GM06990 (cell line): ENCODE results near the gene PRR5L.

Experiments used
- DNase-seq: peaks from one replicate; pipeline ENCODE4 v3.0.0-alpha.2; 2011; ENCODE audit not compliant: insufficient read length; ENCODE audit errors: extremely low read depth
- H3K27me3 ChIP-seq: replicated peaks from 2 replicates; pipeline ENCODE4 v1.6.0; 2011; ENCODE audit warnings: low read length; ENCODE audit not compliant: control insufficient read depth, insufficient read depth
- H3K36me3 ChIP-seq: 2 replicates; pipeline ENCODE4 v1.5.1; 2011; ENCODE audit warnings: low read length; ENCODE audit not compliant: control insufficient read depth, insufficient read depth
- H3K4me3 ChIP-seq: replicated peaks from 2 replicates; pipeline ENCODE4 v1.5.1; 2011; ENCODE audit warnings: low read depth, mild to moderate bottlenecking, control low read depth, low read length
- TF ChIP-seq, protein P1 (sequence below): IDR thresholded peaks from 2 replicates; pipeline ENCODE4 v1.5.1; 2011; ENCODE audit warnings: low read length, control low read depth, mild to moderate bottlenecking, inconsistent platforms; ENCODE audit not compliant: insufficient read depth, poor library complexity, severe bottlenecking

Gene PRR5L

DNA sequence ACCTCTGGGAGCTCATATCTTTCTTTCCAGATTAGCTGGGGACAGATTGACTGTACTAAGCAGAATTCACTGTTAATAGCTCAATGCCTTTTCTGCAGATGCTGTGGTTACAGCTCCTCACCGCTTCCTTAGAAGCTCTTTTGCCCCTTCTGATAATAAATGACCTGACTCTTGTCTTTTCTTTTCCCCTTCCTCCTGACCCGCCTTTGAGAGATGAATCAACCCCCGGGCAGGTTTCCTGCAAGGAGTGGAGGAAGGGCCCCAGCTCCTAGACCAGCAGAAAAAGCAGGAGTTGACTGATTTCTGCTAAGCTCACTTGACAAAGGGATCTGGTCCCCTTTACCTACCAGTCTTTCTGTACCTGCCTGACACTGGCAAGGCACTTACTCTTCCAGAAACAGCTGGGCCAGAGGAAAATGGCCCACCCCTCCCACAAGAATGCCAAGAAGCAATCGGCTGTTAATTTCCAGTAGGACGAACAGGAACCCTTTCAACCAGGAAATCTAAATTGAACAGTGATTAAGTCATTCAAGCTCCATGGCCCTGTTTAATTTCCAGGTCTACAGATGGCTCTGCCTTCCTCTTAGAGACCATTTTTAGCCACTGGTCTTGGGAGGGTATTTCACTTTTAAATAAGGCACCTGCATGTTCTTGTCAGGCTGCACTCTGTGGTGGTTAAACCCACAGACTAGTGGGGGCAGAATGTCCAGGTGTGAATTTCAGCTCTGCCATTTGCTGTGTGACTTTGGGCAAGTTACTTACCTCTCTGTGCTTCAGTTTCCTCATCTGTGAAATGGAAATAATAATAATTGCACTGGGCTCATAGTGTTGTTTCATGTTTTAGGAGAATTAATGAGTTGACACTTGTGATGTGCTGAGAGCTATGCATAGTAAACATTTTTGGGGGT is 67.5 kb downstream of the PRR5L start:
- Histone ChIP-seq H3K27me3 (no peaks in the 10 kb centered on the region), H3K4me3 (no peak overlapping the region), H3K36me3 (no peaks in the 10 kb centered on the region)
- no peak for DNase-seq
- TF ChIP-seq, protein P1, sequence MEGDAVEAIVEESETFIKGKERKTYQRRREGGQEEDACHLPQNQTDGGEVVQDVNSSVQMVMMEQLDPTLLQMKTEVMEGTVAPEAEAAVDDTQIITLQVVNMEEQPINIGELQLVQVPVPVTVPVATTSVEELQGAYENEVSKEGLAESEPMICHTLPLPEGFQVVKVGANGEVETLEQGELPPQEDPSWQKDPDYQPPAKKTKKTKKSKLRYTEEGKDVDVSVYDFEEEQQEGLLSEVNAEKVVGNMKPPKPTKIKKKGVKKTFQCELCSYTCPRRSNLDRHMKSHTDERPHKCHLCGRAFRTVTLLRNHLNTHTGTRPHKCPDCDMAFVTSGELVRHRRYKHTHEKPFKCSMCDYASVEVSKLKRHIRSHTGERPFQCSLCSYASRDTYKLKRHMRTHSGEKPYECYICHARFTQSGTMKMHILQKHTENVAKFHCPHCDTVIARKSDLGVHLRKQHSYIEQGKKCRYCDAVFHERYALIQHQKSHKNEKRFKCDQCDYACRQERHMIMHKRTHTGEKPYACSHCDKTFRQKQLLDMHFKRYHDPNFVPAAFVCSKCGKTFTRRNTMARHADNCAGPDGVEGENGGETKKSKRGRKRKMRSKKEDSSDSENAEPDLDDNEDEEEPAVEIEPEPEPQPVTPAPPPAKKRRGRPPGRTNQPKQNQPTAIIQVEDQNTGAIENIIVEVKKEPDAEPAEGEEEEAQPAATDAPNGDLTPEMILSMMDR = no peak

- TF ChIP-seq, protein P1 = no peak
- no peaks in the 10 kb centered on the region for H3K36me3 ChIP-seq
- DNase-seq = no peak
- H3K4me3 ChIP-seq = no peak overlapping the region
- no peaks in the 10 kb centered on the region for H3K27me3 ChIP-seq
Measured at GRCh38 chr11:36364551-36365325, 68.7 kb downstream of the PRR5L start.

- no peak for DNase-seq
- TF ChIP-seq, protein P1 = no peak
- H3K36me3 ChIP-seq = no peaks in the 10 kb centered on the region
- H3K27me3 ChIP-seq = peaks cover 2% of the 10 kb centered on the region
- H3K4me3 ChIP-seq = no peak overlapping the region
Measured at GRCh38 chr11:36365907-36366306, 69.8 kb downstream of the PRR5L start.

DNA sequence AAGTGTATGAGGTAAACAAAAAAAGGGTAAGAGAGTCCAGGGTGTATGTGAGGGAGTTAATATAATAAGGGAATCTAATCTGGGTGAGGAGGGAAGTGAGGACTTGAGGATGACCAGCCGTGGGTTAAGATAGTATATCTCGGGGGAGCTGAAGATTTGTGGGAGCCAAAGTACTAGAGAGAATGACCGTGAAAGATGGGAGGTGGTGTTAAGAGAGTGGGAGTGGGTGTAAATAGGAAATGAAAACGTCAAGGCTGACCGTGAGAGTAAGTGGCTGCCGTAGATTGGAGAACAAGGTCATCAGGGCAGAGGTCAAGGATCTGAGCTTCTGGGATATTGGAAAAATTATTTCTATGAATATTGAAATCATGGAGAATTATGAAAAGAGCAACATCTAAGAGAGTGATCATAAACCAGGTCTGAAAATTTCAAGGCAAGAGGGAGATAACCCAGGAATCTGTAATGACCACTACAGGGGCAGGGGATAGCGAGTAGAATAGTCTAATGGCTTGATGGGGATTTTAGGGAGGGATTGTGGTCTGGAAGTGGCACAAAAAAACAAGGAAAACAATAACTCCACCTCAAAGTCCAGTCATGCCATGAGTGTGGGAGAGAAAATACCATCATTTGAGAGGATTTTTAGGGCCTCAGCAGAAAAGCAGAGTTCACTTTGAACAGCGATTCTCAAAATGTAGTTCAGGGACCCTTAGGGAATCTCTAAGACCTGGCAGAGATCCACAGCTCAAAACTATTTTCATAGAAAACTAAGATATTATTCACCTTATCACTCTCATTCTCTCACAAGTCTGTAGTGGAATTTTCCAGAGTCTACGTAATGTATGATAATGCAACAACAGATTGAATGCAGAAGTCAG is 72.0 kb downstream of the PRR5L start:
- peaks cover 2% of the 10 kb centered on the region for H3K27me3 ChIP-seq
- no peak for DNase-seq
- TF ChIP-seq, protein P1 = no peak
- no peaks in the 10 kb centered on the region for H3K36me3 ChIP-seq
- H3K4me3 ChIP-seq = no peak overlapping the region

GRCh38 chr11:36371181-36371580 is 75.1 kb downstream of the PRR5L start:
- TF ChIP-seq, protein P1 = no peak
- Histone ChIP-seq H3K4me3 (no peak overlapping the region), H3K36me3 (no peaks in the 10 kb centered on the region), H3K27me3 (peaks cover 2% of the 10 kb centered on the region)
- DNase-seq = no peak
